ENCODE data around the gene DNAI4. TPM values are rescaled to one million over a fixed set of nuclear protein-coding genes. Genes with fewer than 3 reads are reported as not detected.

The DNAI4 gene
- total RNA-seq, 4 donors from 2014 or later: 0.49 to 10.1 (median 4.7) TPM

GRCh38 chr1:66954208-66954607 is 29.6 kb upstream of the DNAI4 start:
- 90 to 92% methylated on average over 4 of the region's 4 CpGs for WGBS, 2 donors (ENCODE audit: low coverage in 1 of 2)
- Histone ChIP-seq H3K9me3 (no peaks in the 10 kb centered on the region), H3K4me1 (peaks cover 0 to 12% (median 0%) of the 10 kb centered on the region in 3 donors), H3K36me3 (peaks cover 0 to 89% of the 10 kb centered on the region in 2 donors), H3K27me3 (no peaks in the 10 kb centered on the region), H3K4me3 (no peak overlapping the region), H3K27ac (no peak overlapping the region)
- TF ChIP-seq POLR2A (IDR thresholded peaks at IDR 0.05) (no peak), EP300 (IDR thresholded peaks at IDR 0.05) (no peak)
- ATAC-seq: no peak

DNA sequence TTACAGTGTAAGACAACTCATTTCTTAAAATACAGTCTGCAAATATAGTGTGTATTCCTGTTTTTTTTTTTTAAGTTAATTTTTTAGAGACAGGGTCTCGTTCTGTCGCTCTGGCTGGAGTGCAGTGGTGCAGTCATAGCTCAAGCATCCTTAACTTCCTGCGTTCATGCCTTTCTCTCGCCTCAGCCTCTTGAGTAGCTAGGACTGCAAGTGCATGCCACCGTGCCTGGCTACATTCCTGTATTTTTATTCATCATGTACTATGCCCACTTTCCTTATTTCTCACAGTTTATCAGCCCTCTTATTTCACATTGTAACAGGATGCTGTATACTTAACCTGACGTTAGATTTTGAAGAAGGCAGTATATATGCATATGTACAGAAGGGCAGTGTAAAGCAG is 26.9 kb upstream of the DNAI4 start:
- Histone ChIP-seq H3K27ac (no peak overlapping the region), H3K9me3 (no peaks in the 10 kb centered on the region), H3K4me1 (peaks cover 0 to 22% (median 2%) of the 10 kb centered on the region in 3 donors), H3K36me3 (peaks cover 5 to 93% of the 10 kb centered on the region in 2 donors), H3K27me3 (no peaks in the 10 kb centered on the region), H3K4me3 (no peak overlapping the region)
- no peak for ATAC-seq
- TF ChIP-seq POLR2AphosphoS5 (IDR thresholded peaks at IDR 0.05): no peak
- no peak for TF ChIP-seq CTCF (IDR thresholded peaks at IDR 0.05)
- no peak for TF ChIP-seq EP300 (IDR thresholded peaks at IDR 0.05)
- TF ChIP-seq POLR2A (IDR thresholded peaks at IDR 0.05): no peak
- 80 to 82% methylated on average over 1 to 6 of the region's 6 CpGs for WGBS, 2 donors (ENCODE audit: low coverage in 1 of 2)

GRCh38 chr1:66947267-66947666 is 22.6 kb upstream of the DNAI4 start:
- H3K9me3 ChIP-seq: no peaks in the 10 kb centered on the region
- no peak overlapping the region for H3K27ac ChIP-seq
- no peaks in the 10 kb centered on the region for H3K27me3 ChIP-seq
- no peak for ATAC-seq
- TF ChIP-seq POLR2A (IDR thresholded peaks at IDR 0.05) (no peak), CTCF (IDR thresholded peaks at IDR 0.05) (no peak), POLR2AphosphoS5 (IDR thresholded peaks at IDR 0.05) (no peak), EP300 (IDR thresholded peaks at IDR 0.05) (no peak)
- H3K4me3 ChIP-seq: no peak overlapping the region
- peaks cover 0 to 46% (median 8%) of the 10 kb centered on the region in 3 donors for H3K4me1 ChIP-seq
- peaks cover 5 to 58% of the 10 kb centered on the region in 2 donors for H3K36me3 ChIP-seq
- 73 to 88% methylated on average over 1 of the region's 1 CpG for WGBS, 2 donors (ENCODE audit: low coverage in 1 of 2)

GRCh38 chr1:66945316-66945715 is 20.7 kb upstream of the DNAI4 start:
- peak overlapping the region in 2 of 4 donors; percentile 31 to 65 for H3K27ac ChIP-seq

More at GRCh38 chr1:66945316-66945715, 20.7 kb upstream of the DNAI4 start:
- no peaks in the 10 kb centered on the region for H3K9me3 ChIP-seq
- 58 to 79% methylated on average over 2 of the region's 3 CpGs for WGBS, 2 donors (ENCODE audit: low coverage in 1 of 2)
- H3K4me3 ChIP-seq: no peak overlapping the region
- TF ChIP-seq EP300 (IDR thresholded peaks at IDR 0.05): no peak
- no peak for TF ChIP-seq CTCF (IDR thresholded peaks at IDR 0.05)
- no peak for TF ChIP-seq POLR2A (IDR thresholded peaks at IDR 0.05)
- no peak for TF ChIP-seq POLR2AphosphoS5 (IDR thresholded peaks at IDR 0.05)
- no peaks in the 10 kb centered on the region for H3K27me3 ChIP-seq
- ATAC-seq: no peak
- H3K36me3 ChIP-seq: peaks cover 5 to 41% of the 10 kb centered on the region in 2 donors
- peaks cover 0 to 53% (median 8%) of the 10 kb centered on the region in 3 donors for H3K4me1 ChIP-seq
